OCI-LY3 (cell line): Measurements from ENCODE around the gene TMEM164.

Experiments
- H2AFZ ChIP-seq: fragments of 200-600, 300-600 bp; shearing (Covaris generic); 2 replicates; pipeline ENCODE4 v1.6.0; 2014; ENCODE audit warnings: antibody characterized with exemption, low read depth, low read length
- H3K27ac ChIP-seq: fragments of 200-600, 300-600 bp; sonication (generic); 2 replicates; pipeline ENCODE4 v1.5.1; 2014; ENCODE audit warnings: mild to moderate bottlenecking, low read length, moderate library complexity, mixed read lengths
- H3K27me3 ChIP-seq: fragments of 200-600, 300-600 bp; sonication (generic); 2 replicates; pipeline ENCODE4 v1.6.1; 2014; ENCODE audit warnings: low read depth, low read length, mixed read lengths
- H3K36me3 ChIP-seq: fragments of 200-600, 300-600 bp; sonication (generic); replicated peaks from 2 replicates; pipeline ENCODE3; 2014; ENCODE audit warnings: low read depth, low read length, mixed read lengths
- H3K4me1 ChIP-seq: fragments of 300-600, 200-600 bp; sonication (generic); 2 replicates; pipeline ENCODE4 v1.6.1; 2014; ENCODE audit warnings: low read length, mixed read lengths
- H3K4me2 ChIP-seq: fragments of 200-600, 300-600 bp; sonication (generic); 2 replicates; pipeline ENCODE4 v1.6.1; 2014; ENCODE audit warnings: low read length, mixed read lengths
- H3K4me3 ChIP-seq: fragments of 300-600, 200-600 bp; sonication (generic); 2 replicates; pipeline ENCODE4 v1.5.1; 2014; ENCODE audit warnings: antibody characterized with exemption, mild to moderate bottlenecking, low read length, moderate library complexity
- H3K79me2 ChIP-seq: fragments of 300-600, 200-600 bp; shearing (Covaris generic); 2 replicates; pipeline ENCODE4 v1.6.1; 2014; ENCODE audit warnings: mild to moderate bottlenecking, low read length, mixed read lengths
- H3K9ac ChIP-seq: fragments of 300-600, 200-600 bp; shearing (Covaris generic); 2 replicates; pipeline ENCODE4 v1.6.0; 2014; ENCODE audit warnings: mild to moderate bottlenecking, low read length, moderate library complexity
- H3K9me3 ChIP-seq: fragments of 200-600, 300-600 bp; shearing (Covaris generic); 2 replicates; pipeline ENCODE4 v1.6.1; 2014; ENCODE audit warnings: low read length, mixed read lengths; ENCODE audit not compliant: insufficient read depth
- H4K20me1 ChIP-seq: fragments of 200-600, 300-600 bp; sonication (generic); 2 replicates; pipeline ENCODE4 v1.6.1; 2016; ENCODE audit warnings: low read length, mixed read lengths; ENCODE audit not compliant: insufficient read depth
- CTCF ChIP-seq: fragments of 200-600, 300-600 bp; sonication (generic); IDR thresholded peaks from 2 replicates; pipeline ENCODE4 v1.5.1; 2014; ENCODE audit warnings: antibody characterized with exemption, low read length, low read depth
- EZH2phosphoT487 ChIP-seq: fragments of 200-600 bp; shearing (Covaris generic); IDR thresholded peaks from 2 replicates; pipeline ENCODE4 v1.6.1; 2018; ENCODE audit warnings: antibody characterized with exemption, mixed run types, low read depth

Gene TMEM164

GRCh38 chrX:110055616-110056015, 52.7 kb downstream of the TMEM164 start:
- H3K79me2 ChIP-seq: no peaks in the 10 kb centered on the region; the same call in 1 of the 2 replicates
- peaks cover 21% of the 10 kb centered on the region for H3K36me3 ChIP-seq
- H4K20me1 ChIP-seq: no peaks in the 10 kb centered on the region
- no peak overlapping the region for H3K9ac ChIP-seq
- no peak overlapping the region for H2AFZ ChIP-seq
- no peaks in the 10 kb centered on the region for H3K9me3 ChIP-seq
- H3K4me1 ChIP-seq: peaks cover 14% of the 10 kb centered on the region
- H3K27me3 ChIP-seq: no peaks in the 10 kb centered on the region
- no peak overlapping the region for H3K4me3 ChIP-seq
- TF ChIP-seq EZH2phosphoT487 (no peak), CTCF (no peak)
- H3K4me2 ChIP-seq: no peak overlapping the region
- no peak overlapping the region for H3K27ac ChIP-seq

DNA sequence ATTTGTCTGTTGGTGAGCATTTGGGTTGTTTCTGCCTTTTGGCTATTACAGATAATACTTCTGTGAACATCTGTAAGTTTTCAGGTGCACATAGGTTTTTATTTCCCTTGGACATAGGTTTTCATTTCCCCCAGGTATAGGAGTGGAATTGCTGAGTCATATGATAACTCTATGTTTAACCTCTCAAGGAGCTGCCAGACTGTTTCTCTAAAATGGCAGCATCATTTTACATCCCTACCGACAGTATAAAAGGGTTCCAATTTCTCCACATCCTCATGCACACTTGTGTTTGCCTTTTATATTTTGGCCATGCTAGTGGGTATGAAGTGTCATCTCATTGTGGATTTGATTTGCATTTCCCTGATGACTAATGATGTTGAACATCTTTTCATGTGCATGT, 53.5 kb downstream of the TMEM164 start:
- no peaks in the 10 kb centered on the region for H3K27me3 ChIP-seq
- no peak overlapping the region for H2AFZ ChIP-seq
- H3K4me2 ChIP-seq: no peak overlapping the region
- H3K79me2 ChIP-seq: no peaks in the 10 kb centered on the region; the same call in 1 of the 2 replicates
- no peak overlapping the region for H3K9ac ChIP-seq
- peaks cover 7% of the 10 kb centered on the region; the same call in 1 of the 2 replicates for H3K4me1 ChIP-seq
- H3K36me3 ChIP-seq: peaks cover 24% of the 10 kb centered on the region
- no peaks in the 10 kb centered on the region for H4K20me1 ChIP-seq
- no peak for TF ChIP-seq CTCF
- TF ChIP-seq EZH2phosphoT487: no peak
- no peak overlapping the region for H3K4me3 ChIP-seq
- H3K9me3 ChIP-seq: no peaks in the 10 kb centered on the region
- H3K27ac ChIP-seq: no peak overlapping the region

GRCh38 chrX:110059410-110059809, 56.5 kb downstream of the TMEM164 start:
- Histone ChIP-seq H3K36me3 (peaks cover 13% of the 10 kb centered on the region), H3K4me2 (no peak overlapping the region), H3K4me3 (no peak overlapping the region), H2AFZ (no peak overlapping the region), H3K4me1 (peaks cover 20% of the 10 kb centered on the region), H3K27me3 (no peaks in the 10 kb centered on the region), H3K79me2 (no peaks in the 10 kb centered on the region; the same call in 1 of the 2 replicates), H4K20me1 (peaks cover 19% of the 10 kb centered on the region), H3K9me3 (no peaks in the 10 kb centered on the region), H3K9ac (no peak overlapping the region), H3K27ac (no peak overlapping the region)
- TF ChIP-seq CTCF (no peak), EZH2phosphoT487 (no peak)

DNA sequence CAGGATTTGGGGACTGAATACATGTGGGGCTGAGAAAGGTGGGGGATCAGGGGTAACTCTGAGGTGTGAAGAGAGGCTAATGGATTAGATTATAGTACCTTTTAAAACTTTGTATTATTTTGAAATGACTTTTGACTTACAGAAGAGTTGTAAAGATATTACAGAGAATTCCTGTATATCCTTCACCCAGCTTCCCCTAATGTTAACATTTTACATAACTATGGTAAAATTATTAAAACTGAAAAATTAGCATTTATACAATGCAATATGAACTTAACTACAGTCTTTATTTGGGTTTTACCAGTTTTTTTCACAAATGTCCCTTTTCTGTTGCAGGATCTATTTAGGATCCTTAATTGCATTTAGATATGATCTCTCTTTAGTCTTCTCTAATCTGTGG, 57.4 kb downstream of the TMEM164 start:
- H3K4me3 ChIP-seq: no peak overlapping the region
- H3K79me2 ChIP-seq: no peaks in the 10 kb centered on the region; the same call in 1 of the 2 replicates
- H3K9ac ChIP-seq: no peak overlapping the region
- H4K20me1 ChIP-seq: peaks cover 19% of the 10 kb centered on the region
- H3K36me3 ChIP-seq: peaks cover 8% of the 10 kb centered on the region
- H3K27me3 ChIP-seq: no peaks in the 10 kb centered on the region
- H3K4me1 ChIP-seq: peaks cover 20% of the 10 kb centered on the region
- no peak overlapping the region for H2AFZ ChIP-seq
- TF ChIP-seq CTCF (no peak), EZH2phosphoT487 (no peak)
- H3K27ac ChIP-seq: no peak overlapping the region
- no peaks in the 10 kb centered on the region for H3K9me3 ChIP-seq
- H3K4me2 ChIP-seq: no peak overlapping the region
